Measurements from ENCODE around the gene PPP4R2.

DNA sequence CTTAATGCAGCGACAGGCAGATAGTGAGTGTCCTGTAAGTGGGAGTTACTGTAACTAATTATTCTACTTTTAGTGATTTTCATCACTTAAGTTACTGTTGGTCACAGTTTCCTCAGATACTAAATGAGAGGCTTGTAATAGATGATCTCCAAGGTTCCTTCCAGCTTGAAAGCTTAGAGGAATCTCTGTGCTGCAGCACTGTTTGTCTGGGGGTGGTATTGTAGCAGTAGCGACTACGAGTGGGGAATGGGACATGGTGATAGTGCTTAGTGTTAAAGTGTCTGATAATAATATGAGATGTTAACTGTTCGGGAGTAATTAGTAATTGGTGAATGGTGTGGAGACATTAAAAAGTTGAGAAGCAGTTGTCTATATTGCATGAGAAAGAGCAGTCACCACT is 12.4 kb downstream of the PPP4R2 start:
- TF ChIP-seq, protein P1, sequence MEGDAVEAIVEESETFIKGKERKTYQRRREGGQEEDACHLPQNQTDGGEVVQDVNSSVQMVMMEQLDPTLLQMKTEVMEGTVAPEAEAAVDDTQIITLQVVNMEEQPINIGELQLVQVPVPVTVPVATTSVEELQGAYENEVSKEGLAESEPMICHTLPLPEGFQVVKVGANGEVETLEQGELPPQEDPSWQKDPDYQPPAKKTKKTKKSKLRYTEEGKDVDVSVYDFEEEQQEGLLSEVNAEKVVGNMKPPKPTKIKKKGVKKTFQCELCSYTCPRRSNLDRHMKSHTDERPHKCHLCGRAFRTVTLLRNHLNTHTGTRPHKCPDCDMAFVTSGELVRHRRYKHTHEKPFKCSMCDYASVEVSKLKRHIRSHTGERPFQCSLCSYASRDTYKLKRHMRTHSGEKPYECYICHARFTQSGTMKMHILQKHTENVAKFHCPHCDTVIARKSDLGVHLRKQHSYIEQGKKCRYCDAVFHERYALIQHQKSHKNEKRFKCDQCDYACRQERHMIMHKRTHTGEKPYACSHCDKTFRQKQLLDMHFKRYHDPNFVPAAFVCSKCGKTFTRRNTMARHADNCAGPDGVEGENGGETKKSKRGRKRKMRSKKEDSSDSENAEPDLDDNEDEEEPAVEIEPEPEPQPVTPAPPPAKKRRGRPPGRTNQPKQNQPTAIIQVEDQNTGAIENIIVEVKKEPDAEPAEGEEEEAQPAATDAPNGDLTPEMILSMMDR (IDR thresholded peaks at IDR 0.05), result no peak
- TF ChIP-seq EP300 (IDR thresholded peaks at IDR 0.05), result no peak

Data from upper lobe of left lung (tissue), 4 donors.